WERI-Rb-1 (cell line): ENCODE measurements around the gene SIGLECL1.
A peak's percentile ranks its signal among the peaks of the same experiment; 100 is the strongest.

Experiments used
- DNase-seq: peaks from one replicate; pipeline ENCODE4 v3.0.0-alpha.2; 2020
- H3K27ac ChIP-seq: fragments of 250-450 bp; sonication (Bioruptor Pico); 2 replicates; pipeline ENCODE4 v1.5.1; 2020; ENCODE audit warnings: mild to moderate bottlenecking, moderate library complexity
- H3K27me3 ChIP-seq: fragments of 250-450 bp; sonication (Bioruptor Pico); 2 replicates; pipeline ENCODE4 v1.5.1; 2021; ENCODE audit warnings: mild to moderate bottlenecking, low read depth, moderate library complexity; ENCODE audit not compliant: insufficient read depth, severe bottlenecking
- H3K36me3 ChIP-seq: fragments of 250-450 bp; sonication (Bioruptor Pico); 2 replicates; pipeline ENCODE4 v1.5.1; 2020; ENCODE audit warnings: mild to moderate bottlenecking, moderate library complexity
- H3K4me3 ChIP-seq: 2 replicates; pipeline ENCODE4 v1.5.1; 2011; ENCODE audit warnings: low read depth, mild to moderate bottlenecking, control low read depth, low read length
- H3K9me3 ChIP-seq: fragments of 250-450 bp; sonication (Bioruptor Pico); 2 replicates; pipeline ENCODE4 v1.5.1; 2021; ENCODE audit warnings: mild to moderate bottlenecking, moderate library complexity; ENCODE audit not compliant: severe bottlenecking
- TF ChIP-seq, protein P1 (sequence below): IDR thresholded peaks from 2 replicates; pipeline ENCODE4 v1.5.1; 2011; ENCODE audit warnings: low read depth, mild to moderate bottlenecking, control low read depth, inconsistent platforms, low read length

The SIGLECL1 gene

DNA sequence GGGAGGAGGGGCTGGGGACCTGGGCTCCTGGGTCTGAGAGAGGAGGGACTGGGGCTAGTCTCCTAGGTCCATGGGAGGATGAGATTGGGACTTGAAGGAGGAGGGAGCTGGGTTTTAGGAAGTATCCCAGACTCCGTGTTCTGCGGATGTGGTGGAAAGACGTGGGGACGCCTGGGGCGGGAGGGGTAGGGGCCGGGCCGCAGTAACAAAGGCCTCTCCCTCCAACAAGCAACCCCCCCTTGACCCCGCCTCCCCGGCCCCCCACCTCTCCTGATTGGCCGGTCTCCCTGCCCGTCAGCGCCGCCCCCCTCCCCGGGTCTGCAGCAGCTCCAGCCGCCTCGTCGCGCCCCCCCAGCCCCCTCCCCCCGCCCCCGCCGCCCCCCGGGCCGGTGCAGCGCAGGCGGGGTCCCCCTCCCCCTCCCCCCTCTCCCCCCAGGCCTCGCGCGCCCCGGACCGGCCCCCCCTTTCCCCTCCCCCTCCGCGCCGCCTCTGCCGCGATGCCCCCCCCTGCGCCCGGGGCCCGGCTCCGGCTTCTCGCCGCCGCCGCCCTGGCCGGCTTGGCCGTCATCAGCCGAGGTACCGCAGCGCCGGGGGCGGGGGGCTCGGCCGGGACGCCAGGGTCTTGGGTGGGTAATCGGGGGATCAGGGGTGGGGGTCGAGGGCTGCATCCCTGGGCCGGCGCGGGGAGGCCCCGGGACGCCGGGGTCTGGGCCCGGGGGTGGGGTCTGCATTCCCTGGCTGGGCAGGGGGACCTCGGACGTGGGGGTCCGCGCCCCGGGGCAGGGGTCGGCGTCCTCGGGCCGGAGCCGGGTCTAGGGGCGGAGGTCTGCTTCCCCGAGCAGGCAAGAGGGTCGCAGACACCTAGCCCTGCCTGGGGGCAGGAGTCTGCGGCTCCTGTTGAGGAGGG lies 60.7 kb downstream of the SIGLECL1 start, which contains the start of gene IGLON5:
Gene IGLON5, plus strand, starts transcription at position 294 of the 907 bp plus-strand sequence. Its CDS starts 204 bp downstream, at position 498.
- peak; percentile 41 for DNase-seq
- H3K4me3 ChIP-seq, result peak within 1 kb of the TSS; percentile 16; the same call in 1 of the 2 replicates
- H3K9me3 ChIP-seq, result peaks cover 6% of the 10 kb centered on the region

DNA sequence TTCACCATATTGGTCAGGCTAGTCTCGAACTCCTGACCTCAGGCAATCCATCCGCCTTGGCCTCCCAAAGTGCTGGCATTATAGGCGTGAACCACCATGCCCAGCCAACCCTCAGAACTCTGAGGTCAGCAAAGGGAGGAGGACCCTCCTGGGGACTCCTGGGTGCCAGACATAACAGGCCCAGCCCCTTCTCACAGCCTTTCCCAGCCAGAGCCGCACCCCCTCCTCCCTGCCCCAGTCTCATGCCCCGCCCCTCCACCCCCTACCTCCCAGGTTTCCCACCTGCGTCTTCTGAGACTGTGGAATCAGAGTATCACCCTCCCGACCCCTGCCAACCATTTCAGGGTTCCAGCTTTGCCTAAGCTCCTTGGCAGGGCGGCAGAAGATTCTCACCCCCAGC lies 65.8 kb downstream of the SIGLECL1 start:
- DNase-seq, result no peak
- Histone ChIP-seq H3K27ac (no peak overlapping the region), H3K27me3 (peaks cover 24% of the 10 kb centered on the region), H3K4me3 (no peak overlapping the region), H3K36me3 (no peaks in the 10 kb centered on the region), H3K9me3 (no peaks in the 10 kb centered on the region)
- TF ChIP-seq, protein P1, sequence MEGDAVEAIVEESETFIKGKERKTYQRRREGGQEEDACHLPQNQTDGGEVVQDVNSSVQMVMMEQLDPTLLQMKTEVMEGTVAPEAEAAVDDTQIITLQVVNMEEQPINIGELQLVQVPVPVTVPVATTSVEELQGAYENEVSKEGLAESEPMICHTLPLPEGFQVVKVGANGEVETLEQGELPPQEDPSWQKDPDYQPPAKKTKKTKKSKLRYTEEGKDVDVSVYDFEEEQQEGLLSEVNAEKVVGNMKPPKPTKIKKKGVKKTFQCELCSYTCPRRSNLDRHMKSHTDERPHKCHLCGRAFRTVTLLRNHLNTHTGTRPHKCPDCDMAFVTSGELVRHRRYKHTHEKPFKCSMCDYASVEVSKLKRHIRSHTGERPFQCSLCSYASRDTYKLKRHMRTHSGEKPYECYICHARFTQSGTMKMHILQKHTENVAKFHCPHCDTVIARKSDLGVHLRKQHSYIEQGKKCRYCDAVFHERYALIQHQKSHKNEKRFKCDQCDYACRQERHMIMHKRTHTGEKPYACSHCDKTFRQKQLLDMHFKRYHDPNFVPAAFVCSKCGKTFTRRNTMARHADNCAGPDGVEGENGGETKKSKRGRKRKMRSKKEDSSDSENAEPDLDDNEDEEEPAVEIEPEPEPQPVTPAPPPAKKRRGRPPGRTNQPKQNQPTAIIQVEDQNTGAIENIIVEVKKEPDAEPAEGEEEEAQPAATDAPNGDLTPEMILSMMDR, result no peak

More for the DNA sequence above, 60.7 kb downstream of the SIGLECL1 start, which contains the start of gene IGLON5:
- no peak within 1 kb of the TSS for H3K27ac ChIP-seq
- H3K27me3 ChIP-seq, result peaks cover 29% of the 10 kb centered on the region
- H3K36me3 ChIP-seq, result no peaks in the 10 kb centered on the region
- TF ChIP-seq, protein P1, result no peak

DNA sequence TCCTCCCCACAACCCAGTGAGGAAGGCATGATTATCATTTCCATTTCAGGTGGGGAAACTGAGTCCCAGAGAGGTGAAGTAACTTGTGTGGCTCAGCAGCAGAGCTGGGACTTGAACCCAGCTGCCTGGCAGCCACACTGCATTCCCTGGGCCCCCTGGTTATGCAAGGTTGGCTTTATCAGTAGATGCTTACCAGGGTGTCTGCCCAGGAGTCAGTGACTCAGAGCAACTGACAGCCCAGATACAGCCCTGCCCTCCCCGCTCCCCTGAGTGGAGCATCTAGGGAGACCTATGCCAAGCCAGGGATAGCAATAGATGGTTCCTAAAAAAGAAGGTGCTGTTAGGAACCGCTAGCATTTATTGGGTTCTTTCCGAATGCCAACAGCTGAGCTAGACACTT lies 66.5 kb downstream of the SIGLECL1 start:
- H3K36me3 ChIP-seq, result no peaks in the 10 kb centered on the region
- H3K27ac ChIP-seq, result no peak overlapping the region
- DNase-seq, result no peak
- H3K27me3 ChIP-seq, result peaks cover 21% of the 10 kb centered on the region
- TF ChIP-seq, protein P1, result no peak
- no peak overlapping the region for H3K4me3 ChIP-seq
- no peaks in the 10 kb centered on the region for H3K9me3 ChIP-seq

DNA sequence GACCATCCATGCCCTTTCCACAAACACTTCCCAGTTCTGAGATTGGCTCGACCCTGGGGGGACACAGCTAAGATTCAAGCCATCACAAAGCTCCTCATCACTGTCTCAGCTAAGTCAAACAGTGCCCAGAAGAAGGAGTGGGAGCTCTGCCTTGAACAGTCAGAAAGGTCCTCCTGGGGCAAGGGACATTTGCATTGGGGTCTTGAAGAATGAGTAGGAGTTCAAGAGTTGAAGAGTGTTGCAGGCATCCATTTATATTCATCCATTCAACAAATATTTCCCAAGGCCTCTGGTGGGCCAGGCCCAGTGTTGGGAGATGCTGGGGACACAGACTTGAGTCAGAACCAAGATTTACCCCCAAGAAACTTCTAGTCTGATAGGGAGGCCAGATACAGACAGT lies 67.1 kb downstream of the SIGLECL1 start:
- no peak overlapping the region for H3K27ac ChIP-seq
- DNase-seq, result no peak
- peaks cover 17% of the 10 kb centered on the region for H3K27me3 ChIP-seq
- H3K36me3 ChIP-seq, result no peaks in the 10 kb centered on the region
- H3K4me3 ChIP-seq, result no peak overlapping the region
- no peaks in the 10 kb centered on the region for H3K9me3 ChIP-seq
- TF ChIP-seq, protein P1, result no peak
